Right lobe of liver (tissue), 4 donors: ENCODE data around the gene SRCIN1.

Source experiments
- POLR2A ChIP-seq: fragments of 450-650 bp; IDR thresholded peaks from one replicate; pipeline ENCODE4 v1.6.1; 2017; ENCODE audit warnings: antibody characterized with exemption, mild to moderate bottlenecking
- TF ChIP-seq, protein P1 (sequence below), 4 donors: fragments of 200-600 bp in 3 of 4; fragments of 450-650 bp in 1 of 4; IDR thresholded peaks; one replicate each; pipeline versions ENCODE4 v1.5.1 to v1.8.0; 2016 to 2022; ENCODE audit warnings: antibody characterized with exemption in 4 of 4, mild to moderate bottlenecking in 2 of 4
- donor health status: DM: no; HTN: no; CAD: no.
- donor health status: DM: no; HTN: no; CAD: no.
- donor health status: DM: no; HTN: yes; CAD: no.

DNA sequence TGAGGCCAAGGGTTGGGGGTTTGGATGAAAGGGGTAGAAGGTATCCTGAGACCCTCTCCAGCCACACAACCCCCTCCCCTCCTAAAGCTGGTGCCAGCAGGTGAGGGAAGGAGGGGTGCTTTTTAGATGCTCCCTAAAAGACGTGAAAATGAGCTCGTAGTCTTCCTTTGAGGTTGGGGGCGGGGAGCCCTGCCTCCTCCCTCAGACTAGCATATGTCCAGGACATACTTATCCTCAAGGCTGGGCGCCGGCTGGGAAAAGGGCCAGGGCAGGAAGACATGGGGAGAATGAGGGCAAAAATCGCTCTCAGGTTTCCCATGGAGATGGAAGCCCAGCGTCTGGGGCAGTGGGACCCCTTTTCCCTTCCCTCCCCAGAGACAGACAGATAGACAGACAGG is 26.7 kb downstream of the SRCIN1 start:
- TF ChIP-seq, protein P1, sequence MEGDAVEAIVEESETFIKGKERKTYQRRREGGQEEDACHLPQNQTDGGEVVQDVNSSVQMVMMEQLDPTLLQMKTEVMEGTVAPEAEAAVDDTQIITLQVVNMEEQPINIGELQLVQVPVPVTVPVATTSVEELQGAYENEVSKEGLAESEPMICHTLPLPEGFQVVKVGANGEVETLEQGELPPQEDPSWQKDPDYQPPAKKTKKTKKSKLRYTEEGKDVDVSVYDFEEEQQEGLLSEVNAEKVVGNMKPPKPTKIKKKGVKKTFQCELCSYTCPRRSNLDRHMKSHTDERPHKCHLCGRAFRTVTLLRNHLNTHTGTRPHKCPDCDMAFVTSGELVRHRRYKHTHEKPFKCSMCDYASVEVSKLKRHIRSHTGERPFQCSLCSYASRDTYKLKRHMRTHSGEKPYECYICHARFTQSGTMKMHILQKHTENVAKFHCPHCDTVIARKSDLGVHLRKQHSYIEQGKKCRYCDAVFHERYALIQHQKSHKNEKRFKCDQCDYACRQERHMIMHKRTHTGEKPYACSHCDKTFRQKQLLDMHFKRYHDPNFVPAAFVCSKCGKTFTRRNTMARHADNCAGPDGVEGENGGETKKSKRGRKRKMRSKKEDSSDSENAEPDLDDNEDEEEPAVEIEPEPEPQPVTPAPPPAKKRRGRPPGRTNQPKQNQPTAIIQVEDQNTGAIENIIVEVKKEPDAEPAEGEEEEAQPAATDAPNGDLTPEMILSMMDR (IDR thresholded peaks at IDR 0.05) = no peak
- no peak for TF ChIP-seq POLR2A
